Left ventricle myocardium inferior (tissue), 1 donor: ENCODE measurements around the gene OR6J1. TPM values are rescaled to one million over a fixed set of nuclear protein-coding genes. Genes with fewer than 3 reads are reported as not detected.
"Not testable (repeated sequence)": the region's sequence is repeated elsewhere in the genome, so short reads cannot be mapped to it uniquely, and the experiment has no call there.

ENCODE experiments used
- DNase-seq: peaks from one replicate; pipeline ENCODE4 v3.0.0-alpha.2; 2020
- H3K27ac ChIP-seq: fragments of 200-600 bp; replicated peaks from 2 replicates; pipeline ENCODE4 v1.8.0; 2021
- H3K27me3 ChIP-seq: fragments of 200-600 bp; 2 replicates; pipeline ENCODE4 v1.8.0; 2021; ENCODE audit warnings: low read depth
- H3K36me3 ChIP-seq: fragments of 200-600 bp; 2 replicates; pipeline ENCODE4 v1.8.0; 2021
- H3K4me1 ChIP-seq: fragments of 200-600 bp; 2 replicates; pipeline ENCODE4 v1.8.0; 2021
- H3K4me3 ChIP-seq: fragments of 200-600 bp; 2 replicates; pipeline ENCODE4 v1.8.0; 2021; ENCODE audit warnings: mild to moderate bottlenecking, moderate library complexity
- H3K9me3 ChIP-seq: fragments of 200-600 bp; replicated peaks from 2 replicates; pipeline ENCODE4 v1.8.0; 2021
- CTCF ChIP-seq: fragments of 200-600 bp; IDR thresholded peaks from 2 replicates; pipeline ENCODE4 v1.8.0; 2021; ENCODE audit warnings: antibody characterized with exemption, mild to moderate bottlenecking, borderline replicate concordance
- intact Hi-C: fragments of 100-400 bp; cut with micrococcal nuclease; formaldehyde crosslinking; loops from one replicate; pipeline ENCODE4 v1.11.0; 2022
- total RNA-seq: library from RNA; stranded (reverse); fragmentation: NEBNext Ultra II Directional; extraction: Animal tissue kit (Norgen Biotek cat#: 25700); gene quantifications from one replicate; pipeline ENCODE4 v1.2.1, GENCODE V29; 2021
- donor health status: DM: no; HTN: yes; CAD: no; lungs with severe emphysema.

The OR6J1 gene
- total RNA-seq, 1 donor from 2014 or later: not detected

GRCh38 chr14:22678221-22678620 lies 34.1 kb upstream of the OR6J1 start:
- no peak for DNase-seq
- intact Hi-C loops: no loop called here

GRCh38 chr14:22677551-22677950 lies 33.4 kb upstream of the OR6J1 start:
- peaks cover 22% of the 10 kb centered on the region for H3K27me3 ChIP-seq
- peaks cover 14% of the 10 kb centered on the region for H3K9me3 ChIP-seq
- intact Hi-C loops: not testable (repeated sequence)

More at GRCh38 chr14:22678221-22678620, 34.1 kb upstream of the OR6J1 start:
- Histone ChIP-seq H3K36me3 (no peaks in the 10 kb centered on the region), H3K4me3 (no peak overlapping the region), H3K27me3 (peaks cover 26% of the 10 kb centered on the region), H3K27ac (no peak overlapping the region), H3K4me1 (no peaks in the 10 kb centered on the region), H3K9me3 (peaks cover 12% of the 10 kb centered on the region)
- no peak for TF ChIP-seq CTCF

GRCh38 chr14:22671622-22672021 lies 27.5 kb upstream of the OR6J1 start:
- intact Hi-C loops: no loop called here

More at GRCh38 chr14:22677551-22677950, 33.4 kb upstream of the OR6J1 start:
- H3K4me1 ChIP-seq, H3K36me3 ChIP-seq, H3K27ac ChIP-seq, H3K4me3 ChIP-seq, DNase-seq: not testable (repeated sequence)

GRCh38 chr14:22668863-22669262 lies 24.7 kb upstream of the OR6J1 start:
- intact Hi-C loops: no loop called here
- TF ChIP-seq CTCF: no peak

More at GRCh38 chr14:22671622-22672021, 27.5 kb upstream of the OR6J1 start:
- H3K4me3 ChIP-seq: no peak overlapping the region
- H3K27ac ChIP-seq: no peak overlapping the region
- no peaks in the 10 kb centered on the region for H3K4me1 ChIP-seq
- H3K36me3 ChIP-seq: no peaks in the 10 kb centered on the region
- peaks cover under 1% of the 10 kb centered on the region for H3K27me3 ChIP-seq
- no peak for DNase-seq
- peaks cover 15% of the 10 kb centered on the region for H3K9me3 ChIP-seq
- no peak for TF ChIP-seq CTCF

DNA sequence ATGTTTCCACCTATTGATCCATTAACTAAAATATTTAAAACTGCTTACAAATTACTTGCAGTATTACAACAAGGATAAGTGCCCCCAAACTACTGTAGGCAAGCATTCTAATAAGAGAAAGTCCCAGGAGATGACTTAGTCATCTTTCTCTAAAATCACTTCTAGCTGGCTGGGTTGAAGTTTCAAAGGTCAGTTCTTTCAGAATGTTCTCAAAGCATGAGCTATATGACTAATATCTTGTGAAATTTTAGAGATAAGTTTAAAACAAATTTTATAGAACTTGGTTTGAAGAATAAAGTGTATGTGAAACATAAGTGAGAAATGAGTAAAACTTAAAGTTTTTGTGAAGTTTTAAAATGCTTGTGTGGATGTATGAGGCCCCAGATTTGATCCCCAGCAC lies 24.3 kb upstream of the OR6J1 start:
- no peak for DNase-seq
- no peaks in the 10 kb centered on the region for H3K36me3 ChIP-seq
- H3K4me3 ChIP-seq: no peak overlapping the region
- H3K27me3 ChIP-seq: no peaks in the 10 kb centered on the region
- intact Hi-C loops: no loop called here
- no peak overlapping the region for H3K27ac ChIP-seq
- TF ChIP-seq CTCF: no peak
- peaks cover 13% of the 10 kb centered on the region for H3K9me3 ChIP-seq
- H3K4me1 ChIP-seq: no peaks in the 10 kb centered on the region

More at GRCh38 chr14:22668863-22669262, 24.7 kb upstream of the OR6J1 start:
- Histone ChIP-seq H3K9me3 (peaks cover 15% of the 10 kb centered on the region), H3K4me3 (no peak overlapping the region), H3K4me1 (no peaks in the 10 kb centered on the region), H3K27me3 (no peaks in the 10 kb centered on the region), H3K36me3 (no peaks in the 10 kb centered on the region), H3K27ac (no peak overlapping the region)
- DNase-seq: no peak

GRCh38 chr14:22667881-22668280 lies 23.7 kb upstream of the OR6J1 start:
- DNase-seq: no peak
- intact Hi-C loops: no loop called here
- Histone ChIP-seq H3K9me3 (peaks cover 7% of the 10 kb centered on the region), H3K36me3 (no peaks in the 10 kb centered on the region), H3K27ac (no peak overlapping the region), H3K27me3 (no peaks in the 10 kb centered on the region), H3K4me1 (no peaks in the 10 kb centered on the region), H3K4me3 (no peak overlapping the region)
- no peak for TF ChIP-seq CTCF
